Measurements from ENCODE around the gene APBB2. TPM values are rescaled to one million over a fixed set of nuclear protein-coding genes. Genes with fewer than 3 reads are reported as not detected.

The APBB2 gene
- total and polyA plus RNA-seq, 2 of the 8 experiments (the other 6 are each of a cell fraction or from before 2014, with no cell fraction given), result 58.7 to 59.4 TPM

GRCh38 chr4:40831146-40831907 is 383.0 kb downstream of the APBB2 start (continued):
- TF ChIP-seq RNF2 (IDR thresholded peaks at IDR 0.05; ENCODE audit: borderline replicate concordance, low read depth, low read length, missing control alignments, poor library complexity, severe bottlenecking) (no peak), CBX8 (IDR thresholded peaks at IDR 0.05; ENCODE audit: borderline replicate concordance, low read depth, low read length) (no peak), ZNF274 (IDR thresholded peaks at IDR 0.05; ENCODE audit: borderline replicate concordance, extremely low read depth, low read length) (no peak)

All from H1 (cell line).